Body of pancreas (tissue), 4 donors: Measurements from ENCODE around the gene ZNF530.
A peak's percentile ranks its signal among the peaks of the same experiment; 100 is the strongest.

Source experiments
- POLR2A ChIP-seq, 3 donors: fragments of 450-650 bp; IDR thresholded peaks; one replicate each; pipeline ENCODE4 v1.6.1; 2016; ENCODE audit warnings: antibody characterized with exemption in 3 of 3, mild to moderate bottlenecking in 2 of 3
- TF ChIP-seq, protein P1 (sequence below), 7 experiments: fragments of 450-650 bp in 4 of 7; fragments of 200-600 bp in 3 of 7; sonication (generic) in 3 of 7; IDR thresholded peaks; one replicate each; pipeline ENCODE4 v1.5.1; 2016 to 2019; ENCODE audit warnings: antibody characterized with exemption in 7 of 7

- TF ChIP-seq, protein P1, sequence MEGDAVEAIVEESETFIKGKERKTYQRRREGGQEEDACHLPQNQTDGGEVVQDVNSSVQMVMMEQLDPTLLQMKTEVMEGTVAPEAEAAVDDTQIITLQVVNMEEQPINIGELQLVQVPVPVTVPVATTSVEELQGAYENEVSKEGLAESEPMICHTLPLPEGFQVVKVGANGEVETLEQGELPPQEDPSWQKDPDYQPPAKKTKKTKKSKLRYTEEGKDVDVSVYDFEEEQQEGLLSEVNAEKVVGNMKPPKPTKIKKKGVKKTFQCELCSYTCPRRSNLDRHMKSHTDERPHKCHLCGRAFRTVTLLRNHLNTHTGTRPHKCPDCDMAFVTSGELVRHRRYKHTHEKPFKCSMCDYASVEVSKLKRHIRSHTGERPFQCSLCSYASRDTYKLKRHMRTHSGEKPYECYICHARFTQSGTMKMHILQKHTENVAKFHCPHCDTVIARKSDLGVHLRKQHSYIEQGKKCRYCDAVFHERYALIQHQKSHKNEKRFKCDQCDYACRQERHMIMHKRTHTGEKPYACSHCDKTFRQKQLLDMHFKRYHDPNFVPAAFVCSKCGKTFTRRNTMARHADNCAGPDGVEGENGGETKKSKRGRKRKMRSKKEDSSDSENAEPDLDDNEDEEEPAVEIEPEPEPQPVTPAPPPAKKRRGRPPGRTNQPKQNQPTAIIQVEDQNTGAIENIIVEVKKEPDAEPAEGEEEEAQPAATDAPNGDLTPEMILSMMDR (IDR thresholded peaks at IDR 0.05), result peak in 4 of 7 experiments; percentile 8 to 24 (median 22)
- peak in 2 of 3 donors; percentile 24 to 39 for TF ChIP-seq POLR2A (IDR thresholded peaks at IDR 0.05)
These were observed 21.0 kb upstream of the ZNF530 start, which contains the start of gene ZNF416 for GRCh38 chr19:57578487-57579205.
